SU-DHL-6 (cell line): Measurements from ENCODE around the gene SDK1.

Experiments used
- H2AFZ ChIP-seq: fragments of 200-600 bp; sonication (generic); 2 replicates; pipeline ENCODE4 v1.6.1; 2014; ENCODE audit warnings: low read depth, mild to moderate bottlenecking, moderate library complexity, mixed read lengths, antibody characterized with exemption, low read length; ENCODE audit not compliant: severe bottlenecking
- H3F3A ChIP-seq: fragments of 200-600 bp; shearing (Covaris generic); 2 replicates; pipeline ENCODE4 v1.6.0; 2016; ENCODE audit warnings: antibody characterized with exemption, mild to moderate bottlenecking; ENCODE audit not compliant: insufficient read depth
- H3K27ac ChIP-seq: fragments of 200-600 bp; sonication (generic); 2 replicates; pipeline ENCODE4 v1.5.1; 2016; ENCODE audit warnings: low read depth, mild to moderate bottlenecking, low read length, moderate library complexity, mixed read lengths
- H3K27me3 ChIP-seq: fragments of 200-600 bp; sonication (generic), shearing (Covaris generic); 2 replicates; pipeline ENCODE4 v1.6.0; 2014; ENCODE audit warnings: mild to moderate bottlenecking, low read length
- H3K36me3 ChIP-seq: fragments of 200-600 bp; sonication (generic); 2 replicates; pipeline ENCODE4 v1.6.1; 2014; ENCODE audit warnings: mild to moderate bottlenecking, low read length, mixed read lengths
- H3K4me2 ChIP-seq: fragments of 300-600, 200-600 bp; shearing (Covaris generic), sonication (generic); 2 replicates; pipeline ENCODE4 v1.6.0; 2014; ENCODE audit warnings: low read length, low read depth, mild to moderate bottlenecking; ENCODE audit not compliant: poor library complexity, severe bottlenecking
- H3K4me3 ChIP-seq: fragments of 200-600 bp; sonication (generic); 2 replicates; pipeline ENCODE4 v1.5.1; 2014; ENCODE audit warnings: antibody characterized with exemption, low read length, mild to moderate bottlenecking, mixed read lengths; ENCODE audit not compliant: insufficient read depth, poor library complexity, severe bottlenecking
- H3K79me2 ChIP-seq: fragments of 200-600 bp; sonication (generic); 2 replicates; pipeline ENCODE4 v1.6.1; 2014; ENCODE audit warnings: mild to moderate bottlenecking, low read length, moderate library complexity; ENCODE audit not compliant: insufficient read depth
- H3K9ac ChIP-seq: fragments of 200-600 bp; sonication (generic); 2 replicates; pipeline ENCODE4 v1.7.0; 2014; ENCODE audit warnings: mild to moderate bottlenecking, low read length
- H3K9me2 ChIP-seq: fragments of 200-600 bp; sonication (generic); replicated peaks from 2 replicates; pipeline ENCODE4 v1.6.1; 2014; ENCODE audit warnings: low read length; ENCODE audit not compliant: insufficient read depth
- H3K9me3 ChIP-seq: fragments of 200-600 bp; sonication (generic); 2 replicates; pipeline ENCODE4 v1.6.1; 2014; ENCODE audit warnings: low read length, mixed read lengths; ENCODE audit not compliant: insufficient read depth
- H4K20me1 ChIP-seq: fragments of 200-600 bp; sonication (generic); 2 replicates; pipeline ENCODE4 v1.6.1; 2014; ENCODE audit warnings: low read depth, mild to moderate bottlenecking, antibody characterized with exemption, low read length, moderate library complexity, mixed read lengths
- EZH2phosphoT487 ChIP-seq: fragments of 200-600 bp; sonication (generic), shearing (Covaris generic); conservative IDR thresholded peaks from 2 replicates; pipeline ENCODE4 v1.6.1; 2018; ENCODE audit warnings: mild to moderate bottlenecking, antibody characterized with exemption, low read length, moderate library complexity, mixed read lengths
- TF ChIP-seq, protein P1 (sequence below): fragments of 200-600 bp; sonication (generic); IDR thresholded peaks from one replicate; pipeline ENCODE4 v1.5.1; 2017; ENCODE audit warnings: antibody characterized with exemption, mild to moderate bottlenecking, low read length, moderate library complexity; ENCODE audit not compliant: insufficient read depth, poor library complexity, severe bottlenecking

The SDK1 gene

DNA sequence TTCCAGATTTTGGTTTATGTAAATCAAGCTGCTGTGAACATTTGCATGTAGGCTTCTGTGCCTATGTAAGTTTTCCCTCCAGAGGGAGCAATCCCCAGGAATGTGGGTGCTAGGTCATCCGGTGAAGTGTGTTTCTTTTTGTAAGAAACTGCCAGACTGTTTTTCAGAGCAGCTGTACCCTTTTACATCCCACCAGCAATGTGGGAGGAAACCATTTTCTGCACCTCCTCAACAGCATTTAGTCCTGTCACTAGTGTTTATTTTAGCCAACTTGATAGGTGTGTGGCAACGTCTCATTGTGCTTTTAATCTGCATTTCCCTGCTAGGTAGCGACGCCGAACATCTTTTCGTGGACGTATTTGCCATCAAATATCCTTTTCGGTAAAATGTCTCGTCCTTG, 985.3 kb downstream of the SDK1 start:
- Histone ChIP-seq H2AFZ (no peak overlapping the region), H3F3A (no peaks in the 10 kb centered on the region), H3K27ac (no peak overlapping the region), H4K20me1 (no peaks in the 10 kb centered on the region), H3K79me2 (no peaks in the 10 kb centered on the region), H3K9me3 (no peaks in the 10 kb centered on the region), H3K36me3 (no peaks in the 10 kb centered on the region), H3K27me3 (no peaks in the 10 kb centered on the region), H3K4me2 (no peak overlapping the region), H3K9ac (no peak overlapping the region), H3K9me2 (no peaks in the 10 kb centered on the region), H3K4me3 (no peak overlapping the region)
- TF ChIP-seq, protein P1, sequence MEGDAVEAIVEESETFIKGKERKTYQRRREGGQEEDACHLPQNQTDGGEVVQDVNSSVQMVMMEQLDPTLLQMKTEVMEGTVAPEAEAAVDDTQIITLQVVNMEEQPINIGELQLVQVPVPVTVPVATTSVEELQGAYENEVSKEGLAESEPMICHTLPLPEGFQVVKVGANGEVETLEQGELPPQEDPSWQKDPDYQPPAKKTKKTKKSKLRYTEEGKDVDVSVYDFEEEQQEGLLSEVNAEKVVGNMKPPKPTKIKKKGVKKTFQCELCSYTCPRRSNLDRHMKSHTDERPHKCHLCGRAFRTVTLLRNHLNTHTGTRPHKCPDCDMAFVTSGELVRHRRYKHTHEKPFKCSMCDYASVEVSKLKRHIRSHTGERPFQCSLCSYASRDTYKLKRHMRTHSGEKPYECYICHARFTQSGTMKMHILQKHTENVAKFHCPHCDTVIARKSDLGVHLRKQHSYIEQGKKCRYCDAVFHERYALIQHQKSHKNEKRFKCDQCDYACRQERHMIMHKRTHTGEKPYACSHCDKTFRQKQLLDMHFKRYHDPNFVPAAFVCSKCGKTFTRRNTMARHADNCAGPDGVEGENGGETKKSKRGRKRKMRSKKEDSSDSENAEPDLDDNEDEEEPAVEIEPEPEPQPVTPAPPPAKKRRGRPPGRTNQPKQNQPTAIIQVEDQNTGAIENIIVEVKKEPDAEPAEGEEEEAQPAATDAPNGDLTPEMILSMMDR = no peak

DNA sequence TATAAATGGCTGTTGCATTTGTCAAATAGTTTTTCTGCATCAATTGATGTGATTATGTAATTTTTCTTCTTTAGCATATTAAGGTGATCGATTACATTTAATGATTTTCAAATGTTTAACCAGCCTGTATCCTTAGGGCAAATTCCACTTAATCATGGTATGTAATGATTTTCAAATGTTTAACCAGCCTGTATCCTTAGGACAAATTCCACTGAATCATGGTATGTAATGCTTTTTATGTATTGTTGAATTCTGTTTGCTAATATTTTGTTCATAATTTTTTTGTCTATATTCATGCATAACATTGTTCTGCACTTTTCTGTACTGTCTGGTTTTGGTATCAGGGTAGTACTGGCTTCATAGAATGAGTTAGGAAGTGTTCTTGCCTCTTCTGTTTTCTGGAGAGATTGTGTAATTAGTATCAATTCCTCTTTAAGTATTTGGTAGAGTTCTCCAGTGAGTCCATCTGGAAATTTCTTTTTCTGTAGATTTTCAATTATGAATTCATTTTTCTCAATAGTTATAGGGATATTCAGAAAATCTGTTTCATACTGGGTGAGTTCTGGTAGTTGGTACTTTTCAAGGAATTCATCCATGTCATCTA, 987.8 kb downstream of the SDK1 start:
- TF ChIP-seq EZH2phosphoT487 = no peak
- TF ChIP-seq, protein P1 = no peak
- Histone ChIP-seq H3K4me3 (no peak overlapping the region), H3K4me2 (no peak overlapping the region), H3K27ac (no peak overlapping the region), H3K9me3 (peaks cover 9% of the 10 kb centered on the region; the same call in 1 of the 2 replicates), H3F3A (no peaks in the 10 kb centered on the region), H4K20me1 (no peaks in the 10 kb centered on the region), H3K36me3 (no peaks in the 10 kb centered on the region), H3K27me3 (no peaks in the 10 kb centered on the region), H3K9me2 (no peaks in the 10 kb centered on the region), H3K79me2 (no peaks in the 10 kb centered on the region), H2AFZ (no peak overlapping the region), H3K9ac (no peak overlapping the region)

DNA sequence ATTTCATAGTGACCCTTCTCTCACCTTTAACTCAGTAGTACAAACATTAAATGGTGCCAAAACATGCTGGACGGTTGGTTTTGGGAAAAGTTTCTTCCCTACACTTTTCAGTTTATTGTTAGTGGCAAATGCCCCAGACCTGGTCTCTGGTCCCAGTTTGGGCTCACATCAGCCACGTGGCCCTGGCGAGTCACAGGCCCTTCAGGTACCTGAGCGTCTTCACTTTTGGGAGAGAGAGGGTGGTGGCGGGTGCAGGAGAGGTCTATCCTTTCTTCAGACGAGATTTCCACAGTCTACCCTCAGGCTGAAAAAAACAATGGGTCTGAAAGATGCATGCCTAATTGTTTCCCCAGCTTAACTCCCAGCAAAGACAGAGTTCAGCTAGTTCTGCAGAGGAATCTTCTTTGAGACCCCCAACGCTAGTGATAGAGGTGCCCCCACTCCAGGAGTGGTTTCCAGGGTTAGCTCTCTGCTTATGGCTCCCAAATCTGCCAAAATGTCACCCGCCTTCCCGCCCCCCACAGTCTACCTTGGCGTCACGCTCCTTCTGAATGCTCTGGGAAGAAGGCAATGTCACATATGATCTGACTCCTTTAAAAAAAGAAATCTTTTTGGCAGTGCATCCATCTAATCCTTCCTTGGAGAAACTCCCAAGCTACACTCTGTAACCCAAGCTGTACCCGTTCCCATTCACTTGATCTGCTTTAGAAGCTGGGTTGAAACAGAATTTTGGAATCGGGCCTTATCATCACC, 996.3 kb downstream of the SDK1 start:
- Histone ChIP-seq H3K27ac (no peak overlapping the region), H3F3A (no peaks in the 10 kb centered on the region), H3K9me3 (peaks cover 7% of the 10 kb centered on the region; the same call in 1 of the 2 replicates), H4K20me1 (no peaks in the 10 kb centered on the region), H3K79me2 (no peaks in the 10 kb centered on the region), H3K36me3 (no peaks in the 10 kb centered on the region), H3K9ac (no peak overlapping the region), H3K4me3 (no peak overlapping the region), H3K9me2 (no peaks in the 10 kb centered on the region), H3K4me2 (no peak overlapping the region), H2AFZ (no peak overlapping the region), H3K27me3 (no peaks in the 10 kb centered on the region)
- no peak for TF ChIP-seq EZH2phosphoT487
- TF ChIP-seq, protein P1 = no peak
